SK-N-MC (cell line): Measurements from ENCODE around the gene RBM4.
"Not testable (repeated sequence)": the region's sequence is repeated elsewhere in the genome, so short reads cannot be mapped to it uniquely, and the experiment has no call there.

Source experiments
- DNase-seq: peaks from one replicate; pipeline ENCODE4 v3.0.0-alpha.2; 2011; ENCODE audit warnings: low read depth, low spot score
- H3K27ac ChIP-seq: fragments of 200-600 bp; sonication (generic); 2 replicates; pipeline ENCODE4 v1.5.1; 2016; ENCODE audit warnings: mixed run types
- H3K36me3 ChIP-seq: fragments of 200-600 bp; sonication (generic); 2 replicates; pipeline ENCODE4 v1.6.1; 2017; ENCODE audit warnings: antibody characterized with exemption, low read length, mixed read lengths; ENCODE audit not compliant: insufficient read depth
- H3K4me3 ChIP-seq: fragments of 200-600 bp; sonication (generic); 2 replicates; pipeline ENCODE4 v1.5.1; 2016
- H3K9ac ChIP-seq: fragments of 200-600 bp; sonication (generic); 2 replicates; pipeline ENCODE4 v1.8.0; 2017; ENCODE audit warnings: mixed run types, mixed read lengths; ENCODE audit not compliant: insufficient read length
- H3K9me3 ChIP-seq: fragments of 200-600 bp; sonication (generic); 2 replicates; pipeline ENCODE4 v1.6.1; 2017; ENCODE audit warnings: low read depth, mild to moderate bottlenecking, antibody characterized with exemption, low read length, moderate library complexity, mixed read lengths
- EZH2 ChIP-seq: fragments of 200-600 bp; sonication (generic); IDR thresholded peaks from one replicate; pipeline ENCODE4 v1.6.1; 2017; ENCODE audit warnings: antibody characterized with exemption
- FOXP2 ChIP-seq: optimal IDR thresholded peaks from 2 replicates; pipeline ENCODE3; 2011; ENCODE audit warnings: mild to moderate bottlenecking, moderate library complexity; ENCODE audit not compliant: insufficient read depth; ENCODE audit errors: extremely low read length, control extremely low read depth
- POLR2AphosphoS5 ChIP-seq: IDR thresholded peaks from 2 replicates; pipeline ENCODE4 v1.6.1; 2012; ENCODE audit warnings: mild to moderate bottlenecking, low read depth, low read length, borderline replicate concordance

Gene RBM4

GRCh38 chr11:66626382-66626781, 12.1 kb upstream of the RBM4 start:
- Histone ChIP-seq H3K9me3 (no peaks in the 10 kb centered on the region), H3K9ac (no peak overlapping the region), H3K36me3 (peaks cover 91% of the 10 kb centered on the region), H3K4me3 (no peak overlapping the region), H3K27ac (no peak overlapping the region)
- no peak for DNase-seq
- TF ChIP-seq FOXP2, result no peak
- no peak for TF ChIP-seq POLR2AphosphoS5

GRCh38 chr11:66626926-66627325, 11.6 kb upstream of the RBM4 start:
- H3K9me3 ChIP-seq, result no peaks in the 10 kb centered on the region
- no peak overlapping the region for H3K4me3 ChIP-seq
- no peak for DNase-seq
- no peak overlapping the region for H3K9ac ChIP-seq
- H3K36me3 ChIP-seq, result peaks cover 90% of the 10 kb centered on the region
- TF ChIP-seq POLR2AphosphoS5 (no peak), FOXP2 (no peak), EZH2 (no peak)
- H3K27ac ChIP-seq, result no peak overlapping the region

- peaks cover 91% of the 10 kb centered on the region for H3K36me3 ChIP-seq
- DNase-seq, result no peak
- H3K9ac ChIP-seq, result no peak overlapping the region
Measured at GRCh38 chr11:66628061-66628603, 10.4 kb upstream of the RBM4 start.

DNA sequence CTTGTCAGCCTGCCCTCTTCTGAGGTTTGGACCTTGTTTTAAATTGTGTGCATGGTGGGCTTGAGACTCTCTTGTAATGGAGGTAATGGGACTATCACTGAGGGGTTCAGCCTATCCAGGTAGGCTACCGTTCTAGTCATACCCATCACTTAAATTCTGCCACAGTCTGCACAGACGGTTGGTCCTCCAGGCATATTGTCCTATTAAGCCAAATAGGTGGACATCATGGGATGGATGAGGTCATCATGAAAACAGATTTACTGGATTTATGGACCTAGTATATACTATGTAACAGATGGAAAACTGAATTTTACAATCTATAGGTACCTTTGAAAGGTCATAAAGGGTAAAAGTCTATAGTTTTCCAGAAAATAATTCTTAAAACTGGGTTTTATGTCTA, 9.1 kb upstream of the RBM4 start:
- H3K36me3 ChIP-seq, result peaks cover 86% of the 10 kb centered on the region
- no peak for TF ChIP-seq EZH2
- TF ChIP-seq POLR2AphosphoS5, result no peak
- TF ChIP-seq FOXP2, result no peak
- no peaks in the 10 kb centered on the region for H3K9me3 ChIP-seq

More at GRCh38 chr11:66628061-66628603, 10.4 kb upstream of the RBM4 start:
- no peak overlapping the region for H3K27ac ChIP-seq
- H3K9me3 ChIP-seq, result no peaks in the 10 kb centered on the region
- no peak overlapping the region for H3K4me3 ChIP-seq
- no peak for TF ChIP-seq FOXP2

DNA sequence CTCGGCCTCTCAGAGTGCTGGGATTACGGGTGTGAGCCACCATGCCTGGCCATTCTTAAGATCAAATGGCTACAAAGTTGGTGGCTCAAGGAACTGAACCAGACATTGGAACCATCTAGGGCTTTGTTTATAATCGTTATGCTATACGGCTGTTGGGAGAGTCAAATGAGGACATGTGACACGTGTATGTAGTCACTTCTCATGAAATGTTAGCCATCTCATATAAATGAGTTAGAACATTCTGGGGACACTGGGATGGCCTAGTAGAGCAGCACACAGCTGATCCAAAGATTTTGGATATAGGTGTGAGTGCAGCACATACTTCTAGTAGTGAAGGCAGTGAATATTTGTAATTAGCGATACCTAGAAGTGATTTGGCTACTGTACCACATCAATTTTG, 6.6 kb upstream of the RBM4 start:
- Histone ChIP-seq H3K9ac (no peak overlapping the region), H3K9me3 (no peaks in the 10 kb centered on the region), H3K4me3 (no peak overlapping the region), H3K27ac (no peak overlapping the region), H3K36me3 (peaks cover 69% of the 10 kb centered on the region)
- no peak for TF ChIP-seq POLR2AphosphoS5
- no peak for TF ChIP-seq EZH2
- TF ChIP-seq FOXP2, result no peak
- DNase-seq, result no peak

More for the DNA sequence above, 9.1 kb upstream of the RBM4 start:
- Histone ChIP-seq H3K4me3 (no peak overlapping the region), H3K27ac (no peak overlapping the region), H3K9ac (no peak overlapping the region)
- no peak for DNase-seq

- no peak overlapping the region for H3K27ac ChIP-seq
- TF ChIP-seq POLR2AphosphoS5, result no peak
- no peak for TF ChIP-seq EZH2
- no peak for TF ChIP-seq FOXP2
- no peaks in the 10 kb centered on the region for H3K9me3 ChIP-seq
- H3K4me3 ChIP-seq, result no peak overlapping the region
- no peak overlapping the region for H3K9ac ChIP-seq
- H3K36me3 ChIP-seq, result peaks cover 58% of the 10 kb centered on the region
- no peak for DNase-seq
Measured at GRCh38 chr11:66632952-66633351, 5.6 kb upstream of the RBM4 start.

DNA sequence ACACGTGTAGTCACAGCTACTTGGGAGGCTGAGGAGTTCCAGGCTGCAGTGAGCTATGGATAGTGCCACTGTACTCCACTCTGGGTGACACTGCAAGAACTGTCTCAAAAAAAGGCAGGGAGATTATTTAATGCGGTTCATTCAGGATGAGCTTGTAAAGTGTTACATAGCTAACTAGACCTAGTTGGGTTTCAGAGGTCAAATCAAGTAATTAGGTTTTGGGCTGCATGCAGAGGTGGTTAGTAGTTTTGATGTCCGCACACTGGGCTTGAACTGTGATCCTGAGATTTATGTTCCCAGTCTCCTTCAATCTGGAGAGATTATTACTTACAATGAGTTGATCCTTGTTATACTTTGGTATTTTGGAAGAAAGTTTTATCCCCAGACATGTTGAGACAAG, 2.1 kb upstream of the RBM4 start:
- Histone ChIP-seq H3K9me3 (no peaks in the 10 kb centered on the region), H3K27ac (peak overlapping the region; percentile 93), H3K36me3 (peaks cover 56% of the 10 kb centered on the region), H3K9ac (no peak overlapping the region), H3K4me3 (no peak overlapping the region)
- no peak for TF ChIP-seq POLR2AphosphoS5
- no peak for TF ChIP-seq FOXP2
- no peak for TF ChIP-seq EZH2
- no peak for DNase-seq

DNA sequence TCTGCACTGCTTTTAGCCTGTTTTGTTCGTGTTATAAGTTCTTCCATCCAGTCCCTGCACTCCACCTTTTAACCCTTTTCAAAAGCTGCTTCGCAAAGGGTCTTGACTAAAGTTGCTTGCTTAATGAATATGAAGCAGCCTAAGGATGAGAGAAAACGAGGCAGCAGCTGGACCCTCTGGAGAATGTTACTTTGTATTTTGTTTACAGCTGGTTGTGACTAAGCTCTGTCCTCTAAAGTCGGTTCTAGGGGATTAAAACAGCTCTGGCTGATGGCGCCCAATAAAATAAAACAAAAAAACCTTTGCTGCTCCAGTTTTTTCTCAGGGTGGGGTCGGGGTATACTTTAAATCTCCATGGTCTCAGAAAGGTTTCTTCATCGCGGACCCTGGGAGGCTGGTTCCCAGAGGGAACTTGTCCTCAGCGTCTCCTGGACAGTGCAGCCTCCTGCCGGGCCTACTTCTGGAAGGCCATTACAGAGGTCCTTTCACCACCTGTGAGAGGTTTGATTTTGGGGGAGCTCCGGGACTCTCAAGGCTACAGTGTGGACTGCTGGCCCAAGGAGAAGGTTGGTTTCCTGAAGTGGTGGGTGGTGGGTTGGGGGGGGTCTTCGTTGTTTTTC, 836 bp upstream of the RBM4 start:
- Histone ChIP-seq H3K27ac (peak overlapping the region; percentile 93), H3K36me3 (peaks cover 57% of the 10 kb centered on the region), H3K9ac (peak overlapping the region; percentile 65), H3K9me3 (no peaks in the 10 kb centered on the region), H3K4me3 (peak overlapping the region; percentile 92)
- no peak for TF ChIP-seq EZH2
- TF ChIP-seq POLR2AphosphoS5, result no peak
- no peak for TF ChIP-seq FOXP2
- DNase-seq, result no peak

DNA sequence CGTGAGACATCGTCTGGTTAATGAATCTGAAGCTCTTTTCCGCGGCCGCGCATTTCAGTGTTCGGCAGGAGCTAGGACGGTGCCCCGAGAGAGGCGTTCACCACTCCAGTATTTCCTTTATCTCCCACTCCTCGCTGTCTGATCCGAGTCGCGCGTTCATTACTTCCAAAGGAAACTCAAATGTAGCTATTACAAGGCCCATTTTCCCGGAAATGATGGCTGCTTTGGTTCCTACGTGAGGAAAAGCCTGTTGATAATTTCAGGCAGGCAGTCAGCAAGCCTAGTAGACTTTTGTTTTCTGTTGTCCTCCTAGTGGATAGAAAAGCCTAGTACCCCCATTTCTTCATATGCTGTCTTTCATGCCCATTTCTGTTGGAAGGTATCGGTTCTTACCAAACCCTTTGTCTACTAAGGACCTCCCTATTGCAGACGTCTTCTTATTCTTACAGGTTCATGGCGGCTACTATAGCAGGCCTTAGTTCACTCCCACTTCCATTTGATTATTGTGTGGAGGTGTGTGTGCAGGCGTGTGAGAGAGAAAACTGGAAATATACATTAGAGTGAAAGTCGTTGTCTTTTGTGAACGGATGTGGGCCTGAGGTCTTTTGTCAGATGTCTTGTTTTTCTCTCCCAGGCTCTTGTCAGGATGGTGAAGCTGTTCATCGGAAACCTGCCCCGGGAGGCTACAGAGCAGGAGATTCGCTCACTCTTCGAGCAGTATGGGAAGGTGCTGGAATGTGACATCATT, 737 bp downstream of the RBM4 start:
- DNase-seq, result no peak
- H3K27ac ChIP-seq, result peak overlapping the region; percentile 87
- H3K9ac ChIP-seq, result peak overlapping the region; percentile 92
- peaks cover 61% of the 10 kb centered on the region for H3K36me3 ChIP-seq
- no peaks in the 10 kb centered on the region for H3K9me3 ChIP-seq
- H3K4me3 ChIP-seq, result peak overlapping the region; percentile 92
- TF ChIP-seq EZH2 (no peak), FOXP2 (no peak), POLR2AphosphoS5 (no peak; the same call in 1 of the 2 replicates)

GRCh38 chr11:66639814-66640340, 1.4 kb downstream of the RBM4 start:
- H3K36me3 ChIP-seq, result peaks cover 64% of the 10 kb centered on the region
- H3K27ac ChIP-seq, DNase-seq, H3K9me3 ChIP-seq: not testable (repeated sequence)
- H3K4me3 ChIP-seq, result peak overlapping the region; percentile 92
- H3K9ac ChIP-seq, result peak overlapping the region; percentile 92
